Ectodermal cell (in vitro differentiated cells): ENCODE measurements around the gene METRNL.
"Not testable (repeated sequence)": the region's sequence is repeated elsewhere in the genome, so short reads cannot be mapped to it uniquely, and the experiment has no call there.

Experiments used
- H3K27ac ChIP-seq: 2 replicates; pipeline ENCODE4 v1.7.0; 2013; ENCODE audit warnings: mild to moderate bottlenecking, low read depth, low read length; ENCODE audit not compliant: insufficient read depth, poor library complexity, severe bottlenecking
- H3K27me3 ChIP-seq: 2 replicates; pipeline ENCODE4 v1.7.0; 2013; ENCODE audit warnings: mild to moderate bottlenecking, low read length; ENCODE audit not compliant: insufficient read depth, control insufficient read depth, poor library complexity, severe bottlenecking
- H3K36me3 ChIP-seq: one replicate; pipeline ENCODE4 v1.7.0; 2013; ENCODE audit warnings: low read length; ENCODE audit not compliant: control insufficient read depth, insufficient read depth
- H3K4me1 ChIP-seq: one replicate; pipeline ENCODE4 v1.7.0; 2013; ENCODE audit warnings: low read length; ENCODE audit not compliant: control insufficient read depth, insufficient read depth
- H3K4me3 ChIP-seq: 2 replicates; pipeline ENCODE4 v1.7.0; 2013; ENCODE audit warnings: low read depth, low read length, control low read depth; ENCODE audit not compliant: insufficient read depth
- H3K9me3 ChIP-seq: 2 replicates; pipeline ENCODE4 v1.7.0; 2013; ENCODE audit warnings: mild to moderate bottlenecking, low read length, moderate library complexity; ENCODE audit not compliant: control insufficient read depth
- WGBS, 2 experiments: methylation state at CpG; one replicate each; pipeline ENCODE4 v1.1.7; 2013; ENCODE audit warnings: missing lambda C conversion rate in 2 of 2; 5-methylcytosine and 5-hydroxymethylcytosine counted together

Gene METRNL

DNA sequence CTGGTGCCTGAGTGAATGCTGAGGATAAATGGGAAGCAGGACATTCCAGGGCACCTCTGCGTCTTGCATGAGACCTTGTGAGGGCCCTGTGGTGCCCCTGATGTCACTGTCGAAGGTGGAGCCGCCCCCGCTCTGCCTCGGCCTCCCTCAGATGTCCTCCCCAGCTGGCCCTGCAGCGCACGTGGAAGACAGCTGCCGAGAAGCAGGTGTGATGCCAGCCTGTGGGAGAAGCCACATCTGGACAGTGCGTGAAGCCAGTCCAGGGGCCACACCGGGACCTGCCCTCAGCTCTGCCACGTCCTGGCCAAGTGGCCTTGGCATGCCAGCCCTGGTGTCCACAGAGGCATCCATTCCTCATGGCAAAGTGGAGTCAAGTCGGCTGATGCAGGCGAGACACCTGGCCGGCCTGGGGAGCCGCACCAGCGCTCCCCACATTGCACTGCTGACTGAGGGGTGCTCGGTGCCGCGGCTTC lies 21.6 kb upstream of the METRNL start:
- no peaks in the 10 kb centered on the region for H3K9me3 ChIP-seq
- H3K27ac ChIP-seq: no peak overlapping the region
- no peak overlapping the region for H3K4me3 ChIP-seq
- H3K36me3 ChIP-seq: no peaks in the 10 kb centered on the region
- peaks cover 3% of the 10 kb centered on the region for H3K4me1 ChIP-seq
- 95 to 97% methylated on average over 19 of the region's 19 CpGs for WGBS, 2 experiments
- H3K27me3 ChIP-seq: no peaks in the 10 kb centered on the region

DNA sequence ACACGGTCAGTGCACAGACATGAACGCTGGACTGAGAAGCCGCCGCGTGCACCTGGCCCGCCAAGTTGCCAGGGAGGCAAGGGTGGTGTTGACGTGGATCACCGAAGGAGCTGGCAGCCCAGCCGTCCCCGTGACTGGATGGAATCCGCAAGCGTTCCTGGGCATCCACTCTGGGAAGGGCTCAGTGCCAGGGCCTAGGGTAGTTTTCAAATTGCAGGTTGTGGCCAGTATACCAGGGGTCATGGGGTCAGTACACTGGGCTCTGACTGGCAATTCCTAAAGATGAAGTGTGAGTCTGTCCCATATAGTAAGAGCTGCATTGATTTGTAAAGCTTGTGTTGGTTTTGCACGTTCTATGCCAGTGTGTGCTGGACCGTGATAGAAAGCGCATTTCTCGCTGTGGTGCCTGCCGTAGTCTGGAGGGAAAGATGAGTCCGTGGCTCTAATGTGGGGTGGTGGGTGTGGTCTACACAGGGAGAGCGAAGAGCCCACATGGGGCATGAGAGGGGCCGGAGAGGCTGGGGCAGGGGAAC lies 21.1 kb upstream of the METRNL start:
- Histone ChIP-seq H3K9me3 (no peaks in the 10 kb centered on the region), H3K36me3 (no peaks in the 10 kb centered on the region), H3K27me3 (no peaks in the 10 kb centered on the region), H3K4me1 (no peaks in the 10 kb centered on the region), H3K27ac (no peak overlapping the region), H3K4me3 (no peak overlapping the region)
- 91 to 93% methylated on average over 20 of the region's 20 CpGs for WGBS, 2 experiments

DNA sequence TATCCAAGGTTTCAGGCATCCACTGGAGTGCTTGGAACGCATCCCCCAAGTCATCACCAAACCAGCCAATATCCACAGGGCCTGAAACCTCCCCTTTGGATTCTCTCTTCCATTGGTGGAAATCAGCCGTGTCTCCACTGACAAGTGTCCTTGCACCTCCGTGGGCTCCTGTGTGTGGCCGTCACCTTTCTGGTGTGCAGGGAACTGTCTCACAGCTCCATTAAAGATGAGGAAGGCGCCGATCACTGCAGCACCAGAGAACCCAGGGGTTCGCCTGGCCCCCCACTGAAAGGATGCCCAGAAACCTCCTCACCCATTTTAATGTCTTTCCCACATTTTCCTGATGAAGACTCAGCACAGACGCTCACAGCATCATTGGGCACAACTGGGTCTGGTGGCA lies 17.8 kb upstream of the METRNL start:
- Histone ChIP-seq H3K4me1 (no peaks in the 10 kb centered on the region), H3K27me3 (no peaks in the 10 kb centered on the region), H3K36me3 (no peaks in the 10 kb centered on the region), H3K27ac (no peak overlapping the region), H3K4me3 (no peak overlapping the region), H3K9me3 (no peaks in the 10 kb centered on the region)
- 90 to 93% methylated on average over 8 of the region's 8 CpGs for WGBS, 2 experiments

DNA sequence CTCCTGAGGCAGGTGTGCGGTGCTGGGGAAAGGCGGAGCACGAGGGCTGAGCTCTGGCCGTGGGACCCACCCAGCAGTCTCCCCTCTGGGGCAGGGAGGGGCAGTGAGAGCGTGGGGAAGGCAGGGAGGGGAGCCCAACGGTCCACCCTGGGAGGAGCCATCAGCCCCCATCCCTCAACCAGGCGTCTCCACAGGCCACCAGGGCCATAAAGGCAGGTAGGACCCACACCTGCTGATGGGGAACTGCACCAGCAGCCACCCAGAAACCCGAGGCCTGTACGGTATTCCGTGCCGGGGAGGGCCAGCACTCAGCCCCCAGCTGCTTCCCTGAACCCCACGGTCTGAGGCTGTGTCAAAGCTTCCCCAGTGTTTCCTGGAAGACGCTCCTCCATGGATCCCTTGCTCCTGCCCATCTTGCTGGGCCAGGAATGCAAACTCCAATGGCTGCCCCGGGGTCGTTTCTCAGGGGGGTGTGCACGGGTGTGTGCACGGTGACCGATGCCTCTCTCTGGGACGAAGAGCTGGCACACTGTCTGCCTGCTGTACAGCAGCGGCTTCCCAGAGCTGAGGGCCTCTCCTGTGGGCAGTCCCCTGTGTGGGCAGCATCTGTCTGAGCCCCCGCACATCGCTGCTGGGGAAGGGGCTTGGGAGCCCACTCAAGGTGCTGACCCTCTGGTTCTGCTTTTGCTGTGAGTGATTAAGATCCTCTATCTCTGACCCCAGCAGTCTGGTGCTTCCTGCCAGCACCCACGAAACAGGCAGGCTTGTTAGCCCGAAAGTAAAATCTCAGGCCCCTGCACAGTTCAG lies 17.2 kb upstream of the METRNL start:
- Histone ChIP-seq H3K36me3 (no peaks in the 10 kb centered on the region), H3K27ac (no peak overlapping the region), H3K4me3 (no peak overlapping the region), H3K9me3 (no peaks in the 10 kb centered on the region), H3K4me1 (no peaks in the 10 kb centered on the region), H3K27me3 (no peaks in the 10 kb centered on the region)
- 91 to 93% methylated on average over 24 of the region's 24 CpGs for WGBS, 2 experiments

DNA sequence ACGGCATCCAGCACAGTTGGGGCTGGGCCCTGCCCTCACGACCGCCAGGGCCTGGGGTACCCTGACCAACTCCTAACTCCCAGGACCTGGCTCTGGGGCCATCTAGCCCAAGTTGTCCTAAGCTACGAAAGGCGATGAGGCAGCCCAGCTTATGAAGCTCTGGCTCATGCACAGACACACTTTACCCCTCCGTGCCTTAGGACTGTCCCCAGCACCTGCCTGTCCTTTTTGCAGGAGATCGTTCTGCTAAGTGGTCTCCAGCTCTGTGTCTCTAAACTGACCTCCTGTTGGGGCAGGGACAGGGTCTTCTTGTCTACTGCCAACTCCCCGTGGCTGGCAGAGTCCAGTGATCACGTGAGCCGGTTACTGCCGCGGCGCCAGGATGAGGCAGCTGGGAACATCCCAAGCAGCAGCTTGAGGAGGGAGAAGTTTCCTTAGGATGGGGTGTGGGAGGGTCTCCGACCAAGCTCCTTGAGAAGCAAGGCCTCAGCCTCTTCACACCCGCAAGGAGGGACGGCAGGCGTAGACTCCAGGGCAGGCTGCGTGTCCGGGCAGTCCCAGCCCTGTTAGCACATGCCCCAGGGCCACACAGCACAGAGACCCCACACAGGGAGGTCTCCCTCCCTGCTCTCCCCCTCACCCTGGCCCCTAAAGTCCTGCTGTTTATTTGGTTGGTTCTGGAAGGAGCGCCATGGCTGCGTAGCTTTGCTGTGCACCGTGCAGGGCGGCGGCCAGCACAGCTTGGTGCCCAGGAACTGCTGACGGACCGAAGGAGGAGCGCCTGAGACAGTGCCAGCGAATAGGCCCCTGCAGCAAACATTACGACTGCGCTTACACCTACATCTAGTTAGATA lies 16.4 kb upstream of the METRNL start:
- H3K4me1 ChIP-seq: no peaks in the 10 kb centered on the region
- 92 to 93% methylated on average over 30 of the region's 30 CpGs for WGBS, 2 experiments
- no peak overlapping the region for H3K4me3 ChIP-seq
- H3K27me3 ChIP-seq: no peaks in the 10 kb centered on the region
- no peak overlapping the region for H3K27ac ChIP-seq
- no peaks in the 10 kb centered on the region for H3K9me3 ChIP-seq
- H3K36me3 ChIP-seq: no peaks in the 10 kb centered on the region

DNA sequence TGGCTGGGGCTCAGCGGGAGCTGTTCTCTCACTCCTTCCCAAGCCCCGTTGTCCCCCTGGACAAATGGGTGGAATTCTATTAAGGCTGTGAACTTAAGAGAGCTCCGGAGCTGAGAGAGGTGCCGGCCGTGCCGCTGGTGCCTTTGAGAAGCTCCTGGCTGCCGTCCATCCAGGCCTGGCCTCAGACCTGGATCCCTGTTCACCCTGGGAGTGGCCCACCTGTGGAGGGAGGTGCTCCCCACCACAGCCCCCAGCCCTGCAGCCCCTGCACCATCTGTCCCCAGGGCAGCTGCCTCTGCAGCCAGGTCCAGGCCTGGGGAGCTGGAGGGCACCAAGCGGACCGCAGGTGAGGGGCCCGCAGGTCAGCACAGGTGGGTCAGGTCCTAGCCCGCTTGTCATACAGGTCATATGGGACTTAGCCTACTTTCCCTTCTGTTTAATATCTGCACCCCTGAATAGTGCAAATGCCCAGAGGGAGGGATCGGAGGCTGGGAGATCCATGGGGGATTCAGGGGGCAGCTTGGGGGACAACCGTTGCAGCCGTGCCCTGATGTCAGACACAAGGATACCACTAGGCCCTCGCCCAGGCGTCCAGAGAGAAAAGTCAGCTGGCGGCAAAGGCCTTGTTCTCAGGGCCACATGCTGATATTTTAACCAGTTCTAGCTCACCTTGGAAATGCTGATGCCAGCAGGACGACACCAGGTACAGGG lies 15.2 kb upstream of the METRNL start:
- Histone ChIP-seq H3K27me3 (no peaks in the 10 kb centered on the region), H3K36me3 (no peaks in the 10 kb centered on the region), H3K27ac (no peak overlapping the region), H3K4me1 (no peaks in the 10 kb centered on the region), H3K9me3 (no peaks in the 10 kb centered on the region), H3K4me3 (no peak overlapping the region)
- WGBS, 2 experiments: 92 to 94% methylated on average over 18 of the region's 18 CpGs

DNA sequence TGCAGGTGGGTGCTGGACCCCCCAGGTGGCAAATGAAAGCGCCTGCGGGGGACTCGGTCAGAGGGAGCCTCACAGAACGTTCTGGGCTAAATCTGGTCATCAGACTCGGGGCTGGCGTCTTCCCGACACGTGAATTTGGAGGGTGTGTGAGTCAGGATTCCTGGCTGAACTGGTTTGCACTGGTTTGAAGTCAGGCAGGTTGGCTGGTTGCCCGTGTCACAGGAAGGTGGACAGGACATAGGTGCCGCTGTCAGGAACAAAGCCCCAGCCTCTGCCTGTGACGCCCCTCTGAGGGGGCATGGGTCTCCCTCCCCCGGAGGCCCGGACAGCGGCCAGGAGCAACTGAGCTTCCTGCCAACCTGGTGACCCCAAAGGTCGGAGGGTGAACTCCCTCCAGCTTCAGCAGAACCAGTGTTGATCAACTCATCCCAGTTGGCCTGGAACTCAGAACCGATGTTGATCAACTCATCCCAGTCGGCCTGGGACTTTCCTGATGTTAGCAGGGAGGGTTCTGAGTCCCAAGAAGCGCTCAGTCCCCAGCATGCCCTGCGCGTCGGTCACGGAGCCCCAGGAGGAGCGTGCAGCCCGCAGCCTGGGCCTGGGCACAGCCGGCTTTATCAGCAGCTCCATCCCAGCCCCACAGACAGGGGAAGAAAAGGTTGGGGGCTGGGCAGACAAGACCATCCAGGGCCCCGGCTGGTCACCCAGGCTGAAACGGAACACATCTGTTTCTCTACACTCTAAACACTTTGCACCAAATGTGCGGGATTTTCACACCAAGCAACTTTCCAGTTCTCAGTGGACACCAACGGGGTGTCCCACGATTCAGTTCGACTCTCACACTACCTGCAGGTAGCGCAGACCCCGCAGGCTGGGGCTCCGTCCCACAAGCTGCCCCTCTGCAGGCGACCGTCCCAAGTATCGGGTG lies 14.4 kb upstream of the METRNL start:
- whole genome bisulfite sequencing, 2 experiments: 95% methylated on average over 37 of the region's 37 CpGs
- Histone ChIP-seq H3K27me3 (no peaks in the 10 kb centered on the region), H3K4me1 (peaks cover 5% of the 10 kb centered on the region), H3K27ac (no peak overlapping the region), H3K36me3 (no peaks in the 10 kb centered on the region), H3K4me3 (no peak overlapping the region), H3K9me3 (no peaks in the 10 kb centered on the region)

DNA sequence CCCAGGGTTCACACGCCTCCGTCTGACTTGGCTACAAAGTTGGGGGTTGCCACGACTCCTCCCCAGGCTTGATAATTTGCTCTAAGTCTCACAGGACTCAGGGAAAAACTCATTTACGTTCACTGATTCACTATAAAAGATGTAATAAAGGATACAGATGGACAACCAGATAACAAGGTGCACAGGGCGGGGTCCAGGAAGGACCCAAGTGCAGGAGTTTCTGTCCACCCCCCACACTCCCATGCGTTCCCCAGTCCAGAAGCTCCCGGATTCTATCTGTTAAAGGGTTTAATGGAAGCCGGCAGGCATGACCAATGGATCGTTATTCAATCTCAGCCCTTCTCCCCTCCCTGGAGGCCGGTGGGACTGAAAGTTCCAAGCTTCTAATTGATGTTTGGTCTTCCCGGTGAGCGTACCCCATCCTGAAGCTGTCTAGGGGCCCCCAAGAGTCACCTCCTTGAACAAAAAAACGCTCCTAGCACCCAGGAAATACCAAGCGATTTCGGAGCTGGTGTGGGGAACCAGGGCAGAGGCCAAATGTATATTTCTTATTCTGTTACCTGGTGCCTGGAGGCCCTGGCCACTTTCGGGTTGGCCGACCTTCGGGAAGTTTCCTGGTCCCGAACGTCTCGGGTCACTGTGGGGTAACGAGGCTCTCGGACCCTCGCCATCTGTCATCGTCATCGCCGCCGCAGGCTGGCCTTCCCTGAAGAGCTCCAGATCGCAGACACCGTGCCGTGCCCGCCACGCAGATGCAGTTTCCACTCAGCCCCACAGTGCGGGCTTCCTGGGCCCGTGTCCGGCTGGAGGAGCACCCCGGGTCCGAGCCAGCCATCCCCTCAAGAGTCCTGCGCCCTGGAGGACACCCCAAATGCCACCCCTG lies 13.5 kb upstream of the METRNL start:
- Histone ChIP-seq H3K4me3 (no peak overlapping the region), H3K36me3 (no peaks in the 10 kb centered on the region), H3K9me3 (no peaks in the 10 kb centered on the region), H3K27me3 (no peaks in the 10 kb centered on the region), H3K4me1 (peaks cover 9% of the 10 kb centered on the region), H3K27ac (no peak overlapping the region)
- WGBS, 2 experiments: 93 to 94% methylated on average over 39 of the region's 39 CpGs

DNA sequence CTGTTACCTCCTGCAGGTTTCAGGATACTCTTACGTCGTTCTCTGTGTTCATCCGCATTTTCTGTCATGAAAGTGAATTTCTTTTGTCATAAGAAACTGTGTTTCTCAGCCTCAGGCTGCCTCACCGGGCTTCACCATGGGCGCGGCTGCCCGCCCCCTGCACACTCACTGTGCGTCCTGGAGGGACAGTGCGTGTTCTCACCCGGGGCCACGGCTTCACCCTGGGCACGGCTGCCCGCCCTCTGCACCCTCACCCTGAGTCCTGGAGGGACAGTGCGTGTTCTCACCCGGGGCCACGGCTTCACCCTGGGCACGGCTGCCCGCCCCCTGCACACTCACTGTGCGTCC lies 12.9 kb upstream of the METRNL start:
- not testable (repeated sequence) for H3K9me3 ChIP-seq, H3K4me3 ChIP-seq, H3K27me3 ChIP-seq, H3K4me1 ChIP-seq, H3K36me3 ChIP-seq, H3K27ac ChIP-seq
- WGBS, 2 experiments: 89% methylated on average over 19 of the region's 19 CpGs
